IPS-15b (cell line): Measurements from ENCODE around the gene ACSL4.
"Not testable (repeated sequence)": the region's sequence is repeated elsewhere in the genome, so short reads cannot be mapped to it uniquely, and the experiment has no call there.

Experiments used
- H3K27me3 ChIP-seq: one replicate; pipeline ENCODE4 v1.6.1; 2013; ENCODE audit warnings: low read length; ENCODE audit not compliant: control insufficient read depth, insufficient read depth
- H3K36me3 ChIP-seq: one replicate; pipeline ENCODE4 v1.6.1; 2013; ENCODE audit warnings: low read length; ENCODE audit not compliant: control insufficient read depth, insufficient read depth
- H3K4me1 ChIP-seq: one replicate; pipeline ENCODE4 v1.6.1; 2013; ENCODE audit warnings: mild to moderate bottlenecking, low read length; ENCODE audit not compliant: control insufficient read depth, insufficient read depth
- H3K4me3 ChIP-seq: one replicate; pipeline ENCODE4 v1.5.1; 2013; ENCODE audit warnings: low read depth, low read length
- H3K9ac ChIP-seq: one replicate; pipeline ENCODE4 v1.6.1; 2013; ENCODE audit warnings: low read depth, mild to moderate bottlenecking, low read length
- H3K9me3 ChIP-seq: one replicate; pipeline ENCODE4 v1.6.1; 2013; ENCODE audit warnings: mild to moderate bottlenecking, low read length; ENCODE audit not compliant: control insufficient read depth, insufficient read depth

The ACSL4 gene

DNA sequence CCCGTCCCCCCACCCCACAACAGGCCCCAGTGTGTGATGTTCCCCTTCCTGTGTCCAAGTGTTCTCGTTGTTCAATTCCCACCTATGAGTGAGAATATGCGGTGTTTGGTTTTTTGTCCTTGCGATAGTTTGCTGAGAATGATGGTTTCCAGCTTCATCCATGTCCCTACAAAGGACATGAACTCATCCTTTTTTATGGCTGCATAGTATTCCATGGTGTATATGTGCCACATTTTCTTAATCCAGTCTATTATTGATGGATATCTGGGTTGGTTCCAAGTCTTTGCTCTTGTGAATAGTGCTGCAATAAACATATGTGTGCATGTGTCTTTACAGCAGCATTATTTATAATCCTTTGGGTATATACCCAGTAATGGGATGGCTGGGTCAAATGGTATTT is 75.7 kb downstream of the ACSL4 start:
- not testable (repeated sequence) for H3K4me3 ChIP-seq, H3K9ac ChIP-seq, H3K9me3 ChIP-seq, H3K36me3 ChIP-seq, H3K27me3 ChIP-seq, H3K4me1 ChIP-seq

DNA sequence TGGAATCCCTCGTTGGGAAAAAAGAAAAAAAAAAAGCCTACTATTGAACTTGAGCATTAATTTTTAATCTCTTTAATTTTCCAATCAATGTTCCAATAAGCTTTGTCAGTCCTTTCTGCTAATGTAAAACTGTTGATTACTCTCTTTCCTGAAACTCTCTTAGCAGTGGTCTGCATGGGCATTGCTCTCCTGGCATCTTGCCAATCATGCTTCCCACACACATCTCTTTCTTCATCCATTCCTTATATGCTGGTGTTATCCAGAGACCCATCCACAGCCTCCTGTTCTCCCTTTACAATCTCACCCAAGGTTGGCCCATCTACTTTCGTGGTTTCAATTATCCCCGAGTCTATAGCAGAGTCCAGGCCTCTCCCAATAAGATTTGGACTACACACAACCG is 76.3 kb downstream of the ACSL4 start:
- Histone ChIP-seq H3K9me3 (no peaks in the 10 kb centered on the region), H3K27me3 (no peaks in the 10 kb centered on the region), H3K9ac (no peak overlapping the region), H3K4me1 (peaks cover 3% of the 10 kb centered on the region), H3K4me3 (no peak overlapping the region), H3K36me3 (no peaks in the 10 kb centered on the region)

DNA sequence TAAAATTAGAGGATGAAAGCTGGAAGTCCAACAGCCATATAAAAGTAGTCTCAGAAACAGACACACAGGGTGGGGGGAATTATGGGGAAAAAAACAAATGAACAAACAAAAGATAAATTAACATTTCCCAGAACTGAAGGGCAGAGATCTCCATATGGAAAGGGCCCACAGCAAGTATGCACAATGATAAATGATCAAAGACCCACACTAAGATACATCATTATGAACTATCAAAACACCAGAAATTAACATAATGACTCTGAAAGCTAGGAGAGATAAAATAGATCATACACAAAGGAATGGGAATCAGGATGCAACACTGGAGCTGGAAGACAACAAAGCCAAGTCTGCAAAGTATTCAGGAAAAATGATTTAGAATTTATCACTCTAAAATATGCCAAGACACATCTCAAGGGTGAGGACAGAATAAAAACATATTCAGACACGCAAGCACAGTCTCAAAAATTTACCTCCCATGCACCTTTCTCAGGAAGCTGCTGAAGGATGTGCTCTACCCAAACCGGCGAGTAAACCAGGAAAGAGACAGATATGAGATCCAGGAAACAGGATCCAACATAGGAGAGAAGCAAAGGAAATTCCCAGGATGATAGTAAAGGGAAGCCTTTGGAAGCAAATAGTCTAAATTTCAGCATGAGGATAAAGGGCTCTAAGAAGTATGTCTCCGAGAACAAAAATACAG is 77.4 kb downstream of the ACSL4 start:
- H3K4me1 ChIP-seq: peaks cover 3% of the 10 kb centered on the region
- H3K36me3 ChIP-seq: no peaks in the 10 kb centered on the region
- no peak overlapping the region for H3K4me3 ChIP-seq
- no peaks in the 10 kb centered on the region for H3K27me3 ChIP-seq
- no peak overlapping the region for H3K9ac ChIP-seq
- H3K9me3 ChIP-seq: no peaks in the 10 kb centered on the region

DNA sequence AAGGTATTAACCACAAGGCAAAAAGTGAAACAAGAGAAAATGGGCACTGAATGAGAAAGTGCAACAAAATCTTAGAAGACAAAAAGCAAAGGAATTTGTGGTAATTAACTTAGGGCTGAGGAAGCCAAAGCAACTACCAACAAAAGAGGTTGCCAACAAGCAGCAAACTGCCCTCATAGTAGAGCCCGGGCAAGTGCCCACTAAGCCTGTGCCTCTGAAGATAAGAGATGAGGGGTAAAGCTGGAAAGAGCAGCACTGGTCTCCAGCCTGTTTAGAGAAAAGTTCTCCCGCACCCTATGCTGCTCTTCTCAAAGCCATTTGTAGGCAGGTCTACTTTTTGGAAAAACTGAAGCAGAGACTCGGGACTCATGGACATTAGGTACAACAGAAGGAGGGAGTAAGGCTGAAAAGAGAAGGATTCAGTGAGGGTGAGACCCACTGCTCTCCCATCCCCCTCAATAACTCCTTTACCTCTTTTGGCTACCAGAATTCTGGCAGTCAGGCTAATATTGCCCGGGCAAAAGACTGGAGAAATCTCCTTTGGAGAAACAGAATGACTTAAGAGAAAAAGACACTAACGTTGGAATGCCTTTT is 78.4 kb downstream of the ACSL4 start:
- Histone ChIP-seq H3K27me3 (no peaks in the 10 kb centered on the region), H3K4me1 (peaks cover 3% of the 10 kb centered on the region), H3K9ac (no peak overlapping the region), H3K9me3 (no peaks in the 10 kb centered on the region), H3K36me3 (no peaks in the 10 kb centered on the region), H3K4me3 (no peak overlapping the region)

DNA sequence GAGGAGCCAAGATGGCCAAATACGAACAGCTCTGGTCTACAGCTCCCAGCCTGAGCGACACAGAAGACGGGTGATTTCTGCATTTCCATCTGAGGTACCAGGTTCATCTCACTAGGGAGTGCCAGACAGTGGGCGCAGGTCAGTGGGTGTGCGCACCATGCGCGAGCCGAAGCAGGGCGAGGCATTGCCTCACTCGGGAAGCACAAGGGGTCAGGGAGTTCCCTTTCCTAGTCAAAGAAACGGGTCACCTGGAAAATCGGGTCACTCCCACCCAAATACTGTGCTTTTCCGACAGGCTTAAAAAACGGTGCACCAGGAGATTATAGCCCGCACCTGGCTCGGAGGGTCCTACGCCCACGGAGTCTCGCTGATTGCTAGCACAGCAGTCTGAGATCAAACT is 88.4 kb downstream of the ACSL4 start:
- H3K36me3 ChIP-seq, H3K9ac ChIP-seq, H3K4me1 ChIP-seq, H3K4me3 ChIP-seq, H3K27me3 ChIP-seq, H3K9me3 ChIP-seq: not testable (repeated sequence)

DNA sequence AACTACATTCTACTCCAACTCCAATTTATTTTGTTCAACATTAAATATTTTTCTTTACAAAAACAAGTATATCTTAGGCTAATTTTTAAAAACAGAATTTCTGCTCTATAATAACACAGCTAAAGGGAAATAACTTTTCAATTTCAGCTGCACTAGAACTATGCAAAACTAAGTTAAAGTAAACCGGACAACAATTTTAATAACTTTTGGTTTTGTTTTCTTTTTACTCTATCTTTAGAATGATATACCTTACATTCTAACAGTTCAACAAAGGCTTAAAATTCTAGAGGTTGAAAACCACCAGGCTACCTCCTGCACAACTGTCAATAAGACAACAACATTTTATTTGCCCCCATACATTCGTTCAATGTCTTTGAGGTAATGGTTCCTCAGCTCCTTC is 89.4 kb downstream of the ACSL4 start:
- Histone ChIP-seq H3K9ac (no peak overlapping the region), H3K4me3 (no peak overlapping the region), H3K27me3 (no peaks in the 10 kb centered on the region), H3K36me3 (no peaks in the 10 kb centered on the region), H3K9me3 (no peaks in the 10 kb centered on the region), H3K4me1 (no peaks in the 10 kb centered on the region)

DNA sequence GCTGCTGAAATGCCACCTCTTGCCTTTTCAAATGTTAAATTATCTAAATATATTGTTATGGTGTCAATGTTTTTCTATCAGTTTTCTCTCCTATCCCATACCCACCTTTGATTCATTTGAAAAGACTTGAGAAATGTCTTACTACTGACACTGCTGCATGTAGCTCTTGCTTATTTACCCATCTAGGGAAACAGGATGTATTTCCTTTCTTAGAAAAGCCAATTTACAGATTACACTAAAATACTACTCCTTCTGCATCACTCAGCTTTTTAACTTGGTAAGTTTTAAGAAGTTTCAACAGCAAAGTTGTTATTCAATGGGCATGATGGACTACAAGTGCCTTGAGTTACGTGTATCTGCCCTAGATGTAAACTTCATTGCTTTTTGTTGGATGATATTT is 94.9 kb downstream of the ACSL4 start:
- no peaks in the 10 kb centered on the region for H3K9me3 ChIP-seq
- no peaks in the 10 kb centered on the region for H3K36me3 ChIP-seq
- no peak overlapping the region for H3K4me3 ChIP-seq
- no peaks in the 10 kb centered on the region for H3K4me1 ChIP-seq
- no peak overlapping the region for H3K9ac ChIP-seq
- no peaks in the 10 kb centered on the region for H3K27me3 ChIP-seq

DNA sequence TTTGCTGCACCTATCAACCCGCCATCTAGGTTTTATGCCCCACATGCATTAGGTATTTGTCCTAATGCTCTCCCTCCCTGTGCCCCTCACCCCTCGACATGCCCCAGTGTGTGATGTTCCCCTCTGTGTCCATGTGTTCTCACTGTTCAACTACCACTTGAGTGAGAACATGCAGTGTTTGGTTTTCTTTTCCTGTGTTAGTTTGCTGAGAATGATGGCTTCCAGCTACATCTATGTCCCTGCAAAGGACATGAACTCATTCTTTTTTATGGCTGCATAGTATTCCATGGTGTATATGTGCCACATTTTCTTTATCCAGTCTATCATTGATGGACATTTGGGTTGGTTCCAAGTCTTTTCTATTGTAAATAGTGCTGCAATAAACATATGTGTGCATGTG is 95.6 kb downstream of the ACSL4 start:
- not testable (repeated sequence) for H3K4me1 ChIP-seq, H3K9me3 ChIP-seq, H3K9ac ChIP-seq, H3K4me3 ChIP-seq, H3K36me3 ChIP-seq, H3K27me3 ChIP-seq

DNA sequence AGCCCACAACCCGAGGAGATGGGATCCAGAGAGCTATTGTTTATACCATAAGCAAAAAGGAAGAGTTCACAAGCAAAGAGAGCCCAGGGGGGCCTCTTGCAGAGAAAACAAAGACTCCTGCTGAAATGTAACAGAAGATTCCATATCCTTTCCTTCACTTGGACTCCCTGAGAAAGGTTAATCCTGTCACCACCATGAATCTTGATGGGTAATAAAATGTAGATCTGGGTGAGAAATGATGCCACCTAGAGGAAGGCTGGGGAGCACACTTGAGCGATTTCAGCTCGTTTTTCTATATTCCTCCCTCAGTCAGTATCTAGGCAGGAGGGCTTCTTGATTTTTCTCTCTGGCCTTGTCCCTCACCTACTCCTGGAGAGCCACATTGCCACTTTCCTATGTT is 97.9 kb downstream of the ACSL4 start:
- no peaks in the 10 kb centered on the region for H3K9me3 ChIP-seq
- H3K27me3 ChIP-seq: no peaks in the 10 kb centered on the region
- no peak overlapping the region for H3K4me3 ChIP-seq
- no peak overlapping the region for H3K9ac ChIP-seq
- no peaks in the 10 kb centered on the region for H3K36me3 ChIP-seq
- H3K4me1 ChIP-seq: no peaks in the 10 kb centered on the region

DNA sequence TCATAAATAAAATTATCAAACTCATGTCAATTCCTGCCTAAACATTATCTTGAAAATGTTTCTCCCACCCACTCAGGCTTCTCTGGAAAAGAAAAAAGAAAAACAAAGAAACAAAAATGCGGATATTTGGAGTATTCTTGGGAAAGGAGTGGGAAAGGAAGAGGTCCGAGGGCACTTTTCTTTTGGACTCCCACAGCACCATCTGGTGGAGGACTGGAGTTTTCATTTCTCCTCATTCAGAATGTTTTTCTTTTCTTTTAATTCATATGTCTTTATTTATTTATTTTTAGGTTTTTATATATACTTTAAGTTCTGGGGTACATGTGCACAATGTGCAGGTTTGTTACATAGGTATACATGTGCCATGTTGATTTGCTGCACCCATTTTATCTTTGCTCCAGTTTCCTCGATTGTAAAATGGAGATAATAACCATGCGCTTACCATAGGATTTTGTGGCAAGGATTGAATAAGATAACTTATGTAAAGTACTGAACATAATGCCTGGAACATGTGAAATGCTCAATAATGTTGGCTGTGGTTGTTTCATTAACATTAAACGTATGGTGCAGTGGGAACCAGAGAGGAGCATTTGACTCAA is 100.1 kb downstream of the ACSL4 start:
- Histone ChIP-seq H3K27me3 (no peaks in the 10 kb centered on the region), H3K4me1 (no peaks in the 10 kb centered on the region), H3K9me3 (no peaks in the 10 kb centered on the region), H3K9ac (no peak overlapping the region), H3K36me3 (no peaks in the 10 kb centered on the region), H3K4me3 (no peak overlapping the region)

DNA sequence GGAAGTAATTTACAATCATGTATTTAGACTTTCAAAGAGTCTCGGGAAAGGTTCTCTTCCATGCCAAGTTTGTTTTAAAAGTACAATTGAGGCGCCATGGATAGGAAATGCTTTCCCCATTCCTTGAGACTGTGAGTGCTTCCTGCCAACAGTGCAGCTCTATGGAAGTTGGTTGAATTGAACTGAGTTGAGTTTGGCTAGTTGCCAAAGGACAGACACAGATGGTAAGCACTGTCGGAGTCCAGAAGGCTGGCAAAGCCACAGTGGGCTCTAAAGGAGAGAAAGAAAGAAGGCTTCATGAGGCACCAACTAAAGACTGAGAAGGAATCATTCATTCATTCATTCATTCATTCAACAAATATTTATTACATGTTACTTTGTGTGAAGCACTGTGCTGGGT is 103.7 kb downstream of the ACSL4 start:
- H3K4me3 ChIP-seq: no peak overlapping the region
- H3K9me3 ChIP-seq: no peaks in the 10 kb centered on the region
- H3K36me3 ChIP-seq: no peaks in the 10 kb centered on the region
- no peaks in the 10 kb centered on the region for H3K4me1 ChIP-seq
- no peaks in the 10 kb centered on the region for H3K27me3 ChIP-seq
- no peak overlapping the region for H3K9ac ChIP-seq

DNA sequence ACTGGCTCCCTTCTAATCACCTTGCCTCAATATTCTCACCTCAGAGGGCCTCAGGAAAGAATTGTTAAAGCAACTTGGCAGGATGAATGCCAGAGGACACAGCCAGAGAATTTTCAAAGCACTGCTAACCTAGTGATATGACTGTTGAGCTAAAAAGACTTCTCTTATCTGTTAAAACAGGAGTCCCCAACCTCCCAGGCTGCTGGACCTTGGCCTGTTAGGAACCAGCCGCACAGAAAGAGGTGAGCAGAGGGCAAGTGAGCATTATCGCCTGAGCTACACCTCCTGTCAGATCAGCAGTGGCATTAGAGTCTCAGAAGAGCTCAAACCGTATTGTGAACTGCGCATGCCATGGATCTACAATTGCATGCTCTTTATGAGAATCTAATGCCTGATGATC is 106.4 kb downstream of the ACSL4 start:
- no peaks in the 10 kb centered on the region for H3K36me3 ChIP-seq
- H3K9ac ChIP-seq: no peak overlapping the region
- no peaks in the 10 kb centered on the region for H3K9me3 ChIP-seq
- no peak overlapping the region for H3K4me3 ChIP-seq
- H3K27me3 ChIP-seq: peaks cover 13% of the 10 kb centered on the region
- H3K4me1 ChIP-seq: no peaks in the 10 kb centered on the region
